GM21515 (cell line): ENCODE results near the gene EML6.
"Not testable (repeated sequence)": the region's sequence is repeated elsewhere in the genome, so short reads cannot be mapped to it uniquely, and the experiment has no call there.

Experiments used
- ATAC-seq: cut with Tn5 transposase; IDR thresholded peaks from one replicate; pipeline ENCODE4 v1.9.1; 2021; ENCODE audit not compliant: unreplicated experiment

EML6 gene

DNA sequence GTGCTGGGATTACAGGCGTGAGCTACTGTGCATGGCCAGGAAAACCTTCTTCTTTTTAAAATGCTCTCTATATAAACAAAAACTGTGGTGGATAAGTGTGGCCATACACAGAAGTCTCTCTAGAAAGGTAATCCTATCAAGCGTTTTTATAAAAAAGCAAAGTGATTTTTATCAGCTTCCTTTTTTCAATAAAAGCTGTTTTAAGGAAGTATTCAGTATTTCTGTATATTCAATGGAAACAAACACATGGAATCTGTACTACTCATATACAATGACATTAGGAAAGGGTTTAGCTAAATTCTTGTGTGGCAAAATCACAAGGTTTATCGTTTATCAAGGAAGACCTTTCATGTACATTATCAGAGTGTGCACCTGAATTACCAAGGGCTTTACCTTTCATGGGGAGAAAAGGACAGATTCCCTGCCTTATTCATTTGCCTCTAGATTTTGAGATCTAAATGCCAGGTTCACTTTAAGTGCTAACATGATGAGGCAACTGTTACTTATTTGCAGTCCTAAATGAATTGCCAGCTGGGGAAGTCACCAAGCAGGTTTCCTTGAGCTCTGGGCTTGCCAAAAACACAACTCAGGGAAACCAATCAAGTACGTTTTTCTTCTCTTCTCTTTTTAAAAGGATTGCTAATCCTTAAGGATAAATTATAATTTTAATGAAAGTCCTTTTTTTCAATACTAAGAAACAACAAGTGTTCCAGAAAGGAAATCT, 256.0 kb downstream of the EML6 start:
- ATAC-seq, result no peak

DNA sequence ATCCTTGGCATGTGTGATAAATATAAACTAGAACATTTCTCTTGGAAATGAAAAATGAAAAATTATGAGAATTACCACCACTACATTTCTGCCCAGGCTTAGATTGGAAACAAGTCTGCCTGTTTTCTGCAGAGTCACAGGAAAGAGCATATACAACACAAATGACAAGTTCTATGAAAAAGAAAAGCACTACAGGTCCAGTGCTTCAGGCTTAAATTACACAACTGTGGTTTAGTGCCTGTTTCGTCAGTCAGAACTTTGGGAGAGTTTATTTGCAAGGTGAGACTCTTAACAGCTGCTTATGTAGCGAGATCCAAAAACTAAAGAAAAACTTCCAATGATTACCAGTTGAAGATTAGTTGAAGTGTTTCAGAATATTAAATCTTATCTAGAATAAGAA, 257.9 kb downstream of the EML6 start:
- no peak for ATAC-seq

DNA sequence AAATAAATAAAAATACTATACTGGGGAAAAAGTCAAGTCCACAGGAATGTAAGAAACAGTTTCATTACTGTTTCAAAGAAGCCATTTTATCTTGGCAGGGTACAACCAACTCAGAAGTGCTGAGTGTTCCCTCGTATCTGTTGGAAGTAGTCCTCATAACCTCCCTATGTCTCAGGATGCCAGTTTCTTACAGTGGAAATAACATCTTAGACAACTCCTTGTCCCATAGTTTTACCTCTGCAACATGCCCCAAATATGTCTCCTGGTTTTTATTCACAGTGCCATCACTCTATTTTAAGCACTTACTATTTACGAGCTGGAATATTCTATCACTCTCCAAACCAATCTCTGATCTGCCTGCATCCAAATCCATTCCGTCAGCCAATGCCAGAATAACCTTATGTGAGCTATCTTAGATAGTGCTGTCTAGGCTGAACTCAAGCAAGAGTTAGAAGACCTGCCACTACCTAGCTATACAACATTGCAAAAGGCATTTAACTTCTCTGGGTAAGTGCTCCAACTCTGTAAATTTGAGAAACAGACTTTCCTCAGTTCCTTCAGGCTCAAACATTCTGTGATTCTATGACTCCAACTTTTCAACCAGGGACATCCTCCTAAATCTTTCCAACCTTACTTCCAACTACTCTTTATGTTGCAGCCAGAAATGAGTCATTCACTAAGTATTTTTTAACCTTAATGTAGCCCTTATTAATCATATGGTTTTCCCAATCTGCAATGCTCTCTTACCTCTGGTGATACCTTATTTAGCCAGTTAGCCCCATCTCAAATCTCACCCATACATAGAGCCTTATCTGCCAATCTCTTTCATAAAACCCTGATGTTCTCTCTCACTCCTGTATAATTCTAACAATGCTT, 260.1 kb downstream of the EML6 start:
- no peak for ATAC-seq

DNA sequence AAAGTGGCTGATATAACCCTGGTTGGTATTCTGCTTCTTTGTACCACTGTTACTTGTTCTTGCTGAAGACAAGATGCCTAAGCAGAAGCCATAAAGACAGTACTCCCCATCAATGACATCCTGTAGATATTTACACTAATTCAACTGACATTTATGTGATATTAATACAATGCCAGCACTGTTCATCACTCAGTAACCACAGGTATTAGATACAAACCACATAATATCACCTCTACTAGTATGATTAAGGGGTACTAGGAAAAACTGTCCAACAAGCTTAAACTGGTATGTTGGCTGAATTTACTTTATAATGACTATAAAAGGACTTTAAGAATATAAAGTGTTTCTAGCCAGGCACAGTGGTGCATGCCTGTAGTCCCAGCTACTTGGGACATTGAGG, 261.0 kb downstream of the EML6 start:
- ATAC-seq, result no peak

DNA sequence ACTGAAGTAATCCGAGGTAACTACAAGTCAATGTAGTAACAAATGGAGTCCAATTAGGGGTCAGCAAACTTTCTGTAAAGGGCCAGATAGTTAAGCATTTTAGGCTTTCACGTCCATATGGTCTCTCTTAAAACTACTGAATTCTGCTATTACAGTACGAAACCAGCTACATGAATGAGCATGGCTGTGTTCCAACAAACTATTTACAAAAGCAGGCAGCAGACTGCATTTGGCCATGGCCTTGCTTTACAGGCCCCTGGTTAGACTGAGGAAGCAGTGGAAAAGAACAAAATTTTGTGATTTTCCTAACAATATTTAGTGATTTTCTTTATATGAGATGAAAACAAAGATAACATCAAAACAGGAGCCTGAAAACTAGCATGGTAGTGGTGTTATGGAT, 262.8 kb downstream of the EML6 start:
- no peak for ATAC-seq

DNA sequence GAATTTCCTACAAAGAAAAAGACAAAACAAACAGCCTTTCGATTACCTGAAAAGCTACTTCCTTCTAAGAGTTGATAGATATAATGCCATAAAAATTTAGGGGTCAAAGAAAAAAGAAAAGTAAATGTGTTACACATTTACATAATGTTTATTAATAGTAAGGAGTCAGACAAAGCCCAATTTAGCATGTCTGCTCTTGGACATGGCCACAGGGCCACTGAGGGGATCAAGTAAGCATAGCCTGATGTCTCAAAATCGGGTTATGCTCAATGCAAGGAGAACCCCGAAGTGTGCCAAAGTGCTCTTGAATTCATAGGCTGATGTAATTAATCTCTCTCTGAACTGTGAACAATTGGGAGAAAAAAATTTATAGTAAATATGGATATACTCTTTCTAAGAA, 265.1 kb downstream of the EML6 start:
- no peak for ATAC-seq

DNA sequence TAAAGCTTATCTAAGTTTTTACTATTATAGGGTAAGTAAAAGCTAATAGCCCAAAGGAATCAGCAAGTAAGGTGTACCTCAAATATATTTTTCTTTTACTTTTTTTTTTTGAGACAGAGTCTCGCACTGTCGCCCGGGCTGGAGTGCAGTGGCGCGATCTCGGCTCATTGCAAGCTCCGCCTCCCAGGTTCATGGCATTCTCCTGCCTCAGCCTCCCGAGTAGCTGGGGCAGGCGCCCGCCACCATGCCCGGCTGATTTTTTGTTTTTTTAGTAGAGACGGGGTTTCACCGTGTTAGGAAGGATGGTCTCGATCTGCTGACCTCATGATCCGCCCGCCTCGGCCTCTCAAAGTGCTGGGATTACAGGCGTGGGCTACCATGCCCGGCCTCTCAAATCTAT, 267.2 kb downstream of the EML6 start:
- not testable (repeated sequence) for ATAC-seq

DNA sequence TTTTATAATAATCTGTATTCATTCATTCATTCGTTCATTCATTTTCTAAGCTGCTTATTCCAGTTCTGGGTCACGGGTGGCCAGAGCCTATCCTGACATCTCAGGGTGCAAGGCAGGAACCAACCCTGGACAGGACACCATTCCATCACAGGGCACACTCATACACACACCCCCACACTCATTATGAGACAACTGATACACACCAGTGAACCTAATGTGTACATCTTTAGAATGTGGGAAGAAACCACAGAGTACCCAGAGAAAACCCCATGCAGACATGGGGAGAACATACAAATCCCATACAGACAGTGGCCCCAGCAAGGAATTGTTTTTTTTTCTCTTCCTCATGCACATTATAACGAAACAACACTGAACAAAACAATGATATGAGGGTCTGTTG, 272.1 kb downstream of the EML6 start:
- ATAC-seq, result no peak

DNA sequence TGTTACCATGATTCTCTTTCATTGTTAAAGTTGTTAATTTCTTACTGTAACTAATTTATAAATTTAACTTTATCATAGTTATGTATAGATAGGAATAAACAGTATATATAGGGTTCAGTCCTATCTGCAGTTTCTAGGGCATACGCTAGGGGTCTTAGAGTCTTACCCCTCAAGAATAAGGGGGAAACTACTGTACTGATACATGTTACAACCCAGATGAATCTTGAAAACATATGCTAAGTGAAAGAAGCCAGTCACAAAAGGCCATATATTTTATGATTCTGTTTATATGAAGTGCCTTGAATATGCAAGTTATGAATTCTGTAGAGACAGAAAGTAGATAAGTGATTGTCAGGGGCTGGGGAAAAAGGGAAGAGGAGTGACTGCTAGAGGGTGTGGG, 274.4 kb downstream of the EML6 start:
- ATAC-seq, result no peak

DNA sequence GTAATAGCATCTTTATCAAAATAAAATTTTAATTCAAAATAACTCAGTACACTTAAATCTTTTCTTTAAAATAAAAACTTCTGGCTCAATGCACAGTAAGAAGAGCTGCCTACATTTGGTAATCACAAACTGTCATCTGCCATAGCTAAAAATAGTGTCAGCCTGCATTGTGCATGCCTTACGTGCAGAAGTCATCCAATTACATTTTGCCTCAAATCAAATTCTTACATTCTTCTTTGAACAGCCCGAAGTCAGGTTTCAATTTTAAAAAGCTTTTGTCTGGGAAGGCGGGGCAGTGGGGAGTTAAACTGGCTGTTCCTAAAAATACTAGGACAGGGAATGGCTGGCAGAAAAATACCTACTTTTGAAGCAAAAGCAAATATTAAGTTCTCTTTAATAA, 275.7 kb downstream of the EML6 start:
- no peak for ATAC-seq

DNA sequence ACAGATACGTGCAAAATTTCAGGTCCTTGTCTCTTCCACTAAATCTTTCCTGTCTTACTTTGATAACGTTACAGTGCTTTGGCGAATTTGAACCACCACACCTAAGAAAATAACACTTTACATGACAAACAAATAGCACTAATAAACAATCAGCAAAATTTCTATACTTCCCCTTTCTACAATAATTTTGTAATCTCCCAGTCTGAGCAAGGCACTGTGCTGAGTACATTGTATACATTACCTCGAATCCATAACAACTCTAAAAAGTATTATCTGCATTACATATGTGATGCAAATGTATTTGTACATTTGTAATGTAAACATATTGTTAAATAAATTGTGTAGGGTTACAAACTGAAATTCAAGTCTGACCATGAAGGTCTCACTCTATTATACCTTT, 276.9 kb downstream of the EML6 start:
- no peak for ATAC-seq

DNA sequence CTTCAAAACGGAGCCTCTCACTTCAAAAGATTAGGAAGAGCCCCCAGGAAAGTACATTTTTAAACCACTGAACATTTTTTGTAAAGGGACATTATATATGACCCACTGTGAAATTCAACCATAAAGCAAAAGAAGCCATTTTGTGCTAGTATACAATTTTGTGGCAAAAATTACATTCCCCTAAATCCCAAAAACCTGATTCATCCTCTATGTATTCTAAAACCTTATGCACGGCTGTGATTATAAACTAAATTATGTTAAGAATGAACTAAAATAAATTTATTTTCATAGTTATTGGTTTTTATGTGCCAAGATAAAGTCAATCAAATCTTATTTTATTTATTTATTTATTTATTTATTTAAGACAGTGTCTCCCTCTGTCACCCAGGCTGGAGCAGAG, 278.3 kb downstream of the EML6 start:
- no peak for ATAC-seq

DNA sequence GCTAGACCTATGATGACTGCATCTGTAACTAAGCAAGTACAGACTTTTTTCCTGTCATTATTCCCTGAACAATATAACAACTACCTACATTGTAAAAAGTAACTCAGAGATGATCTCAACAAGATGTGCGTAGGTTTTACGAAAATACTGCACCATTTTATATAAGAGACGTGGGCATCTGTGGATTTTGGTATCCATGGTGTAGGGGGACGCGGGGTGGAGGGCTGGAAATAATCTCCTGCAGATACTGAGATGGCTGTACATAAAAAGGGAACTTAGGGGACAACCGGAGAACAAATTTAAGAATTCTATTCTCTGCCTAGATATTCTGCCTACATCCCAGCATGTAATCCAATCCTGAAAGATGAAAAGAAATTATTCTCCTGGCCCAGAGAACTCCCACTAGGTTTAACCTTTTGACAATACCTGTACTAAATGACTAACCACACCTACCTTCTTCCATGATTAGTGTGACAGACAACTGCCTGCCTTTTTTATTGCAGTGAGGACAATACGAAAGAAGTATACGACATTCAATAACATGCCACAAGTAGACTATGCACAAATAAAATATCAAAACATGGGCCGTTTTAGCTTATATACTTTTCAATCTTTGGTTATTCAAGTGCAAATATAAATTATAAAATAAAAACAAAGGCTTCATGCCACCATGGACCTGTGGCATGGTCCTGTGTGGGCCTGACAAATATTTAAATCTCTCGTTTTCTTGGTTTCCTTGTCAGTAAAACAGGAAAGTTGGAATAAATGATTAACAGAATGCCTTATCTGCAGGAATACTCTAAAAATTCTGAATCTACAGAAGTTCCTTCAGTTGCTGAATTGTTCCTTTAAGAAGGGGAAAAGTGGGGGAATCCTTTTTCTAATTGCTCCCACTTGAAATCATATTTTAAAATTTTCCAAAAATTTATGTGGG, 280.5 kb downstream of the EML6 start:
- ATAC-seq, result no peak

DNA sequence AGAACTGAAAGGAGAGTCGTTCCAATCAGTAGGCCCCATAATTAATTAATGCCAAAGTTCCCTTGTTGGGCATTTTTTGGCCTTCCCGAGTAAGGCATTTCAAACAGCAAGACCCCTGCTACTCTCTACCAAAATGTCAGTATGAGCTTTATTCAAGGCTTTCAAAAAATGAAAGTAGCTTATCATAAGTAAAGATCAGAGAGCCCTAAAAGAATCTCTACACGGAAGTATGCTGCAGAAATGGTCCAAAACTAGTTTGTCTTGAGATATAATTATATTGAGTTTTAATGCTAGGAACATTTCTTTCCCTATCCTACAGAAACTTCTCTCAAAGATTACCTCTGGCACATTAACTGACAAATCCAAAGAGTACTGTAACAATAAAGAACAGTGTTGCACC, 282.8 kb downstream of the EML6 start:
- ATAC-seq, result no peak

DNA sequence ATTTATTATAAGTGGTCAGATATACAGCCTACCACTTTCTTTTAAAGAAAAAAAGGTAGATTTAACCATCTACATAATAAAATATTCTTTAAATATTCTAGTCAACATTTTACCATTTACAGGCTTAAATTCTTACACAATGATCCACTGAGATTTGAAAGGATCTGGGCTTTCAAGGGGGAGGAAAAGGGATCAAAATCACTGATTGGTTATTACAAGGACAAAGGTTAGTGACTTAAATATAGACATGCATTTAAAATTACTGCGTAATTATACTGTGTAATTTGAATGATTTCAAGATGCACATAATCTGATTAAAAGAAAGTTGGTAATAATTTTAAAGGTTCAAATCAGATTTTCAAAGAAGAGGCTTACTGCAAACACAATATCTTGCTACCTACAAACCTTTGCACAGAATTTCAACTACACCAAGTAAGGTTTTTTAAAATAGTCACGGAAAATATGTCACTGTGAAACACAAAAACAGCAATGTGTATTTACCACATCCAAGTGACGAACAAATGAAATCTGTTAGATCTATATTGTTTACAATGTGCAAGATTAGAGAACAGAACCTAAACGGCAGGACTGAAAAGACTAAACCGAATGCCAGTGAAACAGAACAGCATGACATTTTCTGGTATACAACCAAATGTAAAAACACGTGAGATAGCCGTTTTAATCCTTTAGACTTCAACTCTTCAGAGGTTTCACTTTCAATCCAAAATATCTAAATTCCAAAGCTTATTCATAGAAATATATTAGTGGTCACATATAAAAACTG, 286.0 kb downstream of the EML6 start:
- ATAC-seq, result peak; percentile 19

DNA sequence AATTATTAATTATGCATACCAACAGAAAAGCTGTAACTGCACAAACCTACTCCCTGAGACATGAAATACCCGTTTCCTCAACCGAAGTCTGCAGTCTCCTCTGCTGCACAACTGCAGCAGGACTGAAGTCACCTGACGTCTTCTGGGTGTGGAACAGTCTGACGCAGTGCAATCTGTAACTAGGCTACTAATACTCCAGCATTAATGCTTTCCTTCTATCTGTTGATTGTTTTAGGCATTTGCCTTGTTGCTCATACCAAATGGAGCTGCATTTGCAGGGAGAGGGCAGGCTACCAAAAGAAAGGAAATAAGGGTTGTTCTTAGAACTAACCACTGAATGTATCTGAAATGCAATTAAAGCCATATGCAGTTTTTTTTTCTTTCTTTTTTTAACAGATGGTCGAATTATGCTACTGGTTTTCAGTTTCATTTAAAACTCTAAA, 286.7 kb downstream of the EML6 start:
- peak; percentile 92 for ATAC-seq

DNA sequence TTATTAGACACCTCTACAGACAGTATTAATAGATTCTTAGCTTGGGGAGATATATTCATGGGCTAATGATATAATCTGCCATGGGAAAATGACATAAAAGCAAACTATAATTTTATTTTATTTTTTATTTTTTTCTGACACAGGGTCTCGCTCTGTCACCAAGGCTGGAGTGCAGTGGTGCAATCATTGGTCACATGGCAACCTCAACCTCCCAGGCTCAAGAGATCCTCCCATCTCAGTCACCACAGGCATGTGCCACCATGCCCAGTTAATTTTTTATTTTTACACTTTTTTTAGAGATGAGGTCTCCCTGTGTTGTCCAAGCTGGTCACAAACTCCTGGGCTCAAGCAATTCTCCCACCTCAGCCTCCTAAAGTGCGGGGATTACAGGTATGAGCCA, 287.5 kb downstream of the EML6 start:
- no peak for ATAC-seq

DNA sequence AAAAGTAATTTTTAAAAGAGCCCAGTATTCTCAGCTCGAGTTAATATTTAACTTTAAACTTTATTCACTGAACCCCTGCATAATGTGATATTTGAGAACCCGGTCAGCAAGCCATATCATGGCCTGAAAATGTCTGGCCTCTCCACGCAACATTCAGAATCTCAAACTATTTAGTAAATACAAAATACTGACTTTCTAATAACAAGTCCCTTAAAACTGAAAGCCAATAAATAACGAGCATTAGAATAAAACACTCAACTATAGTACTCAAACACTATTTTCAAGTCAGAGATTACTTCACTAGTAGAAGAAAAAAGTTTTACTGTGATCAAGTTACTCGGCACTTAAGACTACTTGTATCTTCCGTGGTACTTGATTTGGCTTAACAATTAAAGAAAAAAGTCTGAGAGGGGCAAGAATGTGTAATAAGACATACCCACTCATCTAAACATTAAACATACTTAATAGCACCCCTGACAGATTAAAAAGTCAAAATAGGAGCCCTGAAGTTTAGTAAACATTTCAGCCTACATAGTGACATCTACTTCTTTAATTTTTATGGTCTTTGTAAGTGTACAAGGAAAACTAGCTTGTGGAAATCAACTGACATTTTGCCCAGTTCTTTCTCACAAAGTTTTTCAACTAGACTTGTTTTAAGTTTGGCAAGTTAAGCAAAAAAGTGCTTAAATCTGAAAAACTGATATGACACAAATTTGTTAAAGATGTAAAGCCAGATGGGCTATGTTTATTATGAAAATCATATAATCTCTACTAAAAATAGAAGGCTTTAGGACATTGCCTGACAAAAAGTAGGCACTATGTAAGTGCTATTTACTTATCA, 288.6 kb downstream of the EML6 start:
- ATAC-seq, result no peak

DNA sequence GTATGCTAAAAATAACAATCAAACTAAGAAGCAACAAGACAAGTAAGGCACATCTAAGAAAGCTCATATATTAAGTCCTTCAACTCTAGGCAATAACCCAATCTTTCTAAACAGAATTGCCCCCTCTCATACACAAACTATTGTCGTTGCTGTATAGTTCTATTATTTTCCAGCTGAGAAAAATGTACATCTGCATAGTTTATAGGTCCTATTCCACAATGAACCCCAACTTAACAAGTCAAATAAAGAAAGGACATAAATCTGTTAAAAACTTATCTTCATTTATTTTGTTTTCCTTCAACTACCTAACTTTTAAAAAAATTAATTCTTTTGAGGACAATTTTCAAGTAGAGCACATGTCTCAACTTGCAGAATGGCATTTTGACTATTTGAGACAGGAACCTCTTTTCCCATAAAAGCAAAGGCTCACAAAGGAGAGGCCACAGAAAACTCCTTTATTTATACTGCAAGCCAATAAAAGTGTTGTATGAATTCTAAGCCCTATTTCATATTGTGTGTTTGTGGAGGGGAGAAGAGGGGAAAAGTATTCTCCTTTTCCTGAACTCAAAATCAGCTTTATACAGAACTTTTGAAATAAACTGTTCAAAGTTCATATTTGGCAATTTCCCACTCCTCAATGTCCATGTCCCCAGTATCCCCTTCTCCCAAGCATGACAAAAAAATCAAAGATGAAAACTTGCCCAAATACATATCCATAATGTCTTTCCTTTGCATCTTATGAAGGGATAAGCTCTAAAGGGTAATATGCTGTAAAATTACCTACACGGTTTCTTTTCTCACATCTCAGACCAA, 289.4 kb downstream of the EML6 start:
- ATAC-seq, result no peak
